GM19372 (cell line): ENCODE data around the gene TSHZ2.

ENCODE experiments used
- ATAC-seq: cut with Tn5 transposase; IDR thresholded peaks from one replicate; pipeline ENCODE4 v1.9.1; 2021; ENCODE audit warnings: mild to moderate bottlenecking, low read depth, moderate library complexity; ENCODE audit not compliant: unreplicated experiment

The TSHZ2 gene

DNA sequence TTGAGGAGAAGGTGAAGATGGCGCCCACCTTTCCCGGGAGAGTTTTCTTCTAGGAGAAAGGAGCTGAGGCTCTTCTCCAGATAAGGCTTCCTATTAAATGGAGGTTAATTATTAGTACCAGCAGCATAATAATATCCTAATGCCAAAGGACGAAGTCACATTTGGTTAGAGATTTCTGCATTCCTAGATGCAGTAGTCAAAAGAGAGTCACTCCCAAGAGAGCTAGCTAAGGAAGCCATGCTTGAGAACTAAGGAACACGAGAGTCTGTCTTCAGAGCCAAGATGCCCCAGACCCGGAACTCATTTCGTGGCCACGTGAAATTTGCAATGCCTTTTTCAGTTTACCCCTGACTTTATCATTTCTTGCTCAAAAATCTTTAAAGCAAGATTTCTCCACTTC lies 132.7 kb downstream of the TSHZ2 start:
- ATAC-seq, result no peak

DNA sequence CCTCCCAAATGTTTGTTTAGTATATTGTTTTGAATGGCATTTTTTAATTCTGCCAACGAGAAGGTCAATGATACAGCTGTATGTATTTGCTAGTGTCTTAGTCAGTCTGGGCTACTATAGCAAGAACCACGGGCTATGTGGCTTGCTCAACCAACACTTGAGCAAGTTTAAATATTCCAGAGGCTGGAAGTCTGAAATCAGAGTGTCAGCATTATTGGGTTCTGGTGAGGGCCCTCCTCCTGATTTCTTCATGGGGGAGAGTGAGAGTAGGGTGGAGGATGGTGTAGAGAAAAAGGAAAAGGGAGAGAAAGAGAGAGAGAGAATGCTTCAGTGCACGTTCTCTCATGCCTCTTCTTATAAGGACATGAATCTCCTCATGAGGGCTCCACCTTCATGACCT lies 144.6 kb downstream of the TSHZ2 start:
- no peak for ATAC-seq

DNA sequence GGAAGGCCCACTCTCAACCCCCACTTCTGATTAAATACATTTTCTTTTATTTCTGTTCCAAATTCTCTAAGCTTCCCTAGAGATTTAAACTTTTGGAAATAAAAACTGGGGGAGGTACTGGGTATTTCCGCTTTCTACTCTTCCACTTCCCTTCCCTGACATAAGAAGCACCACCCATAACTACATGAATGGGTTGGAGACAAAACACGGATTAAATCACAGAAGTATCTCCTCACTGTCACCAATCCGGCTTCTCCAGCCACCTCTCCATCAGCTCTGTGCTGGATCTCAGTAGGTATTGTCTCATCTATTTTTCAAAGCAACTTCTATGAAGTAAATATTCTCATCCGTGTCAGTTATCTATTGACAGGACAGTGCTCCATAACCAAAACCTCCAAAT lies 150.7 kb downstream of the TSHZ2 start:
- ATAC-seq, result no peak

- no peak for ATAC-seq
Observed at GRCh38 chr20:53124075-53124551, 152.0 kb downstream of the TSHZ2 start.

DNA sequence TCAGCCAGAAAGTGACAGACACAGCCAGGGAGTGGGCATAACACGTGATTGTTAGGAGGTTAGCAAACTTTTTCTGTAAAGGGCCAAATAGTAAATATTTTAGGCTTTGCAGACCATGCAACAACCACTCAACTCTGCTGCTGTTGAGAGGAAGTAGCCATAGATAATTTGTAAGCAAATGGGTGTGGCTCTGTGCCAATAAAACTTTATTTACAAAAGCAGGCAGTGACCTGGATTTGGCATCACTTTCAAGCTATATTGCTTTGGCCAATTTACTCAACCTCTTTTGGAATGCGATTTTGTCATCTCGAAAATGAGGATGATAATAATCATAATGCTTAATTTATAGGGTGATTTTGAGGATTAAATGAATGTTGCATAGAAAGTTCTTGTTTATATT lies 152.6 kb downstream of the TSHZ2 start:
- ATAC-seq, result no peak

DNA sequence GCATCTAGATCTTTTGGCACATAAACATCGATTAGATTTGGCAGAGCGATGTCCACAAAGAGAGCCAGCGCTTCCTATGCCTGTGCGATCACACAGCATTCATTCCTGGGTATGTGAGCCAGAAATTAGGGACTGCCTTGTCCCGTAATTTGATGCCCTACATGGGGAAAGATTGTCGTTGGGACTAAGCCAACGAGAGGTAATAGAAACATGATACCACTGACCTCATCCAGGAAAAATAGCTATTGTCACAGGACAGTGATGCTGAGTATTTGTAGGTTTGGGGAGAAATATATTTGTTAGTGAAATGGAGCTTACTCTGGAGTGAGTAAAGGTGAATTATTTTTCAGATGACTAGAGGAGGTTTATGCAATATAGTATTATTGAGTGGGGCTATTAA lies 154.0 kb downstream of the TSHZ2 start:
- no peak for ATAC-seq

DNA sequence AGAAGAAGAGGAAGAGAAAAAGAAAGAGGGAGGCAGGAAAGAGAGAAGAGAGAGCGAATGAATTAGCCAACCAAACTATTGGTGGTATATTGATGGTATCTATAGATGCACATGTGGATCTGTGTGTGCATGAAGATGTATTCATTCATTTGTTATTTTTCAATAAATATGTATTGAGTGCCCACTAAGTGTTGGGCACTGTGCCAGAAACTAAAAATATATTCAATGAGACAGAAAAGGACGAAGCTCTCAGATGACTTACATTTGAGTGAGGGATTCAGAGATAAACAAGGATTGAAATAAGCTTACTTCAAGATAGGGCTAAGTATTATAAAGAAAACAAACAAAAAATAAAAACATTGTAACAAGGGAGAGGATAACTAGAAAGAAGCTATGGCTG lies 154.9 kb downstream of the TSHZ2 start:
- ATAC-seq, result no peak

GRCh38 chr20:53128004-53128403 lies 155.8 kb downstream of the TSHZ2 start:
- ATAC-seq, result no peak

- ATAC-seq, result no peak
Observed at GRCh38 chr20:53129563-53129962, 157.4 kb downstream of the TSHZ2 start.

GRCh38 chr20:53130795-53131194 lies 158.6 kb downstream of the TSHZ2 start:
- no peak for ATAC-seq

DNA sequence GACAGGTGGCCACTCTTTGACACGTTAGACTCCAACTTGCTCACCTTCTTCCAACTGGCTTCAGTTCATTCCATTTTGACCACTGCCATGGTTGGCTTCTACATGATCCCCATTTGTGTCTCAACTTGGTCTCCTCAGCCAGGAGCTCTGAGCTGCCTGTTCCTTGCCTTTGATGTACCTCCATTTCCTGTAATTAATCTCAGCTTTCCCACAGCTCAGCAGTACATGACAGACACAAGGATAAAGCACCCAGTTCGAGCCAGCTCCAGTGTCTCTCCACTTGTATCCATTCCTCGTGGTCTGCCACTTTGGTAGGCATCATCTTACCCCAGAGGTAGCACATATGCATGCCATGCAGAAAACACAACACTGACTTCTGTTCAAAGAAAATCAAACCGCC lies 161.0 kb downstream of the TSHZ2 start:
- ATAC-seq, result no peak

GRCh38 chr20:53133628-53134027 lies 161.5 kb downstream of the TSHZ2 start:
- ATAC-seq, result no peak

- ATAC-seq, result no peak
Observed at GRCh38 chr20:53136473-53136872, 164.3 kb downstream of the TSHZ2 start.

- peak; percentile 67 for ATAC-seq
Observed at GRCh38 chr20:53138454-53139262, 166.5 kb downstream of the TSHZ2 start.

- no peak for ATAC-seq
Observed at GRCh38 chr20:53141201-53142050, 169.3 kb downstream of the TSHZ2 start.

GRCh38 chr20:53142225-53143127 lies 170.3 kb downstream of the TSHZ2 start:
- no peak for ATAC-seq

- no peak for ATAC-seq
Observed at GRCh38 chr20:53146201-53146891, 174.2 kb downstream of the TSHZ2 start.

- ATAC-seq, result no peak
Observed at GRCh38 chr20:53148771-53149147, 176.6 kb downstream of the TSHZ2 start.

DNA sequence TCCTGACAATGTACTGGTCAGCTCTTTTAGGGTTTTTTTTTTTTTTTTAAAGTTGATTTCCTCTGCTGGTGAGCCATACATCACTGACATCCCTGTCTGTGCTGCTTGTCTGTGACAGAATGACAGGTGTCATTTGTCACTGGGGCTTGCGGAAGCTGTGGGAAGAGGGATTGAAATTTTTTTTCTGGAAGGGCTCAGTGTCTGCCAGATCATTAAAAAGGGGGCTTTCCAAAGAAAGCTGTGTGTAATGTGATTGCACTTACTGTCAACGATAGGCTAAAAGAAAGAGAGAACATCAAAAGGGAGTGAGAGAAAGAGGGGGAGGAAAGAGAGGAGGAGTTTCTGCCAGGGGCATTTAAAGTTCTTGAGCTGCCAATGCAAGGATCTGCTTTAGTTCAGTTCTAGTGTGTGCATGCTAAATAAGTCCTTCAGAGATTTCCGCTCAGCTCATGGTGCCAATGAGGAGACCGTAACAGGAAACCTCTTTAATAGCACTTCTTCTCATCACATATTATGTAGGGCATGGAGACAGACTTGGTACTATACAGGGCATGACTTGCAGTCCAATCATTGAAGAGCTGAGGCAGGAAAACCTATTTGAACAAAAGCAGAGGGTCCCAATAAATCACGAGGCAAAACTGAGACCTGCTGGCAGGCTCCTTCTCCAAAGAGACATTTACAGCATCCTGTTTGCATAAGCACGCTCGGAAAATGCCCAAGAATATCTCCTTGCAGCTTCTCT lies 177.2 kb downstream of the TSHZ2 start:
- ATAC-seq, result no peak

DNA sequence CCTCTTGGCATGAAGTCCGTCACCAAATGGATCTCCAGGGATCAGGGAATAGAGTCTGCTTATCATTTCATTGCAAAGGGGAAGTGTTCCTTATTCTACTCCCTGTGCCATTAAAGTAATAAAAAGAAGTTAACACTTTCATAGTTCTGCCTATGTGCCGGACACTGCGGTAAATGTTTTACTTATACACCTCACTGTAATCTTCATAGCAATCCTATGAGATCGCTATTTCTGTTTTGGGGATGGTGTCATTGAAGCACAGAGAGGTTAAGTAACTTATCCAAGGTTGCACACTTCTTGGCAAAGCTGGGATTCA lies 177.7 kb downstream of the TSHZ2 start:
- no peak for ATAC-seq
